HG02571 (cell line): ENCODE data around the gene SPSB1.

Source experiments
- ATAC-seq: cut with Tn5 transposase; IDR thresholded peaks from one replicate; pipeline ENCODE4 v1.9.1; 2021; ENCODE audit warnings: mild to moderate bottlenecking, moderate library complexity; ENCODE audit not compliant: unreplicated experiment

The SPSB1 gene

GRCh38 chr1:9317591-9318417 lies 25.1 kb downstream of the SPSB1 start:
- no peak for ATAC-seq

GRCh38 chr1:9319208-9319788 lies 26.6 kb downstream of the SPSB1 start:
- ATAC-seq, result no peak

- ATAC-seq, result no peak
Measured at GRCh38 chr1:9319789-9320519, 27.3 kb downstream of the SPSB1 start.

- ATAC-seq, result no peak
Measured at GRCh38 chr1:9320520-9321479, 28.1 kb downstream of the SPSB1 start.

GRCh38 chr1:9321480-9321849 lies 28.8 kb downstream of the SPSB1 start:
- ATAC-seq, result no peak

- no peak for ATAC-seq
Measured at GRCh38 chr1:9321986-9322660, 29.4 kb downstream of the SPSB1 start.

- ATAC-seq, result no peak
Measured at GRCh38 chr1:9322661-9323244, 30.1 kb downstream of the SPSB1 start.

- no peak for ATAC-seq
Measured at GRCh38 chr1:9324246-9325096, 31.8 kb downstream of the SPSB1 start.

GRCh38 chr1:9326596-9326995 lies 33.9 kb downstream of the SPSB1 start:
- no peak for ATAC-seq

- ATAC-seq, result no peak
Measured at GRCh38 chr1:9328201-9328600, 35.5 kb downstream of the SPSB1 start.

- no peak for ATAC-seq
Measured at GRCh38 chr1:9328715-9329114, 36.0 kb downstream of the SPSB1 start.

- ATAC-seq, result no peak
Measured at GRCh38 chr1:9331016-9331415, 38.3 kb downstream of the SPSB1 start.

- no peak for ATAC-seq
Measured at GRCh38 chr1:9331558-9332346, 39.1 kb downstream of the SPSB1 start.

GRCh38 chr1:9332513-9333143 lies 39.9 kb downstream of the SPSB1 start:
- no peak for ATAC-seq

- ATAC-seq, result no peak
Measured at GRCh38 chr1:9338397-9339246, 45.9 kb downstream of the SPSB1 start.

GRCh38 chr1:9340172-9340854 lies 47.6 kb downstream of the SPSB1 start:
- no peak for ATAC-seq
